ENCODE results near the gene CSRP3. TPM values are rescaled to one million over a fixed set of nuclear protein-coding genes. Genes with fewer than 3 reads are reported as not detected.

CSRP3 gene
- total RNA-seq, 4 donors from 2014 or later: 2.2 to 300 (median 89.5) TPM

DNA sequence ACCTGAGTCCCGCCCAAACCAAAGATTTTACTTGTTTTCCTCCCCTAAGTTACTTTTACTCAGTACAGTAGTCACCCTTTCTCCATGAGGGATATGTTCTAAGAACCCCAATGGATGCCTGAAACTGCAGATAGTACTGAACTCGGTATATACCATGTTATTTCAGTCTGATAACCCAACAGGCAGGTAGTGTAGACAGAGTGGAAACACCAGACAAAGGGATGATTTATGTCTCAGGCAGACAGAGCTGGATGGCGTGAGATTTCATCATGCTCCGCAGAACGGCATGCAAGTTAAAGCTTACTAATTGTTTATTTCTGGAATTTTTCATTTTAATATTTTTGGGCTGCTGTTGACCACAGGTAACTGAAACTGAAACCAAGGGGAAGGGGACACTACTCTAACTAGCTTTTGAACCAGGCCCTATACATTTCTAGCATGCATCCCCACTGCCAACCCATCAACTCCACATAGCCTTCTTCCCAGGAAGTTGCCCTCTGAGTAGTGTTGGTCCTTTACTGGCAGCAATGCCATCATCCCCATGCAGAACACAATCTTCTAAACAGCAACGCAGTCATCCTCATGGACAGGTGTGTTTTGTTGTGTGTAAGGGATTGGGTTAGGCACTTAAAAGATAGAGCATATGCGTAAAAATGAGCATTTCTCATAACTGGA is 27.7 kb downstream of the CSRP3 start:
- no peak for ATAC-seq
- in situ Hi-C loops (cut with MboI; ENCODE audit: low sequenced_read_pairs in 4 of 4) (no loop called here), intact Hi-C loops (cut with DNase I; ENCODE audit: low total_unique reads) (no loop called here)
- Histone ChIP-seq H3K4me1 (no peaks in the 10 kb centered on the region), H3K9me3 (no peaks in the 10 kb centered on the region), H3K36me3 (peaks cover 0 to 4% of the 10 kb centered on the region in 2 donors), H3K4me3 (no peak overlapping the region), H3K27ac (no peak overlapping the region), H3K27me3 (no peaks in the 10 kb centered on the region)
- TF ChIP-seq POLR2A (IDR thresholded peaks at IDR 0.05) (no peak), CTCF (IDR thresholded peaks at IDR 0.05 in 4 of 5, conservative IDR thresholded peaks at IDR 0.05 in 1 of 5) (no peak)
- no peak for DNase-seq

- in situ Hi-C loops (cut with MboI; ENCODE audit: low sequenced_read_pairs in 4 of 4): no loop called here
- H3K4me1 ChIP-seq: no peaks in the 10 kb centered on the region
Observed at GRCh38 chr11:19173004-19173689, 28.6 kb downstream of the CSRP3 start.

GRCh38 chr11:19168090-19168489 is 33.7 kb downstream of the CSRP3 start:
- in situ Hi-C loops (cut with MboI; ENCODE audit: low sequenced_read_pairs in 4 of 4): no loop called here
- no peaks in the 10 kb centered on the region for H3K9me3 ChIP-seq
- intact Hi-C loops (cut with DNase I; ENCODE audit: low total_unique reads): loop anchor here (10.0 kb wide), 1 partner anchor 93 kb away; no protein-coding TSS in a partner anchor
- no peaks in the 10 kb centered on the region for H3K4me1 ChIP-seq
- peak; percentile 53 to 80 for ATAC-seq
- H3K36me3 ChIP-seq: peaks cover 0 to 7% of the 10 kb centered on the region in 2 donors
- no peak for DNase-seq
- TF ChIP-seq POLR2A (IDR thresholded peaks at IDR 0.05) (no peak), CTCF (IDR thresholded peaks at IDR 0.05 in 4 of 5, conservative IDR thresholded peaks at IDR 0.05 in 1 of 5) (no peak)
- H3K4me3 ChIP-seq: no peak overlapping the region
- no peaks in the 10 kb centered on the region for H3K27me3 ChIP-seq
- H3K27ac ChIP-seq: no peak overlapping the region

More at GRCh38 chr11:19173004-19173689, 28.6 kb downstream of the CSRP3 start:
- ATAC-seq: no peak
- DNase-seq: no peak
- Histone ChIP-seq H3K36me3 (peaks cover 0 to 4% of the 10 kb centered on the region in 2 donors), H3K27ac (no peak overlapping the region), H3K9me3 (no peaks in the 10 kb centered on the region), H3K4me3 (no peak overlapping the region), H3K27me3 (no peaks in the 10 kb centered on the region)
- TF ChIP-seq CTCF (IDR thresholded peaks at IDR 0.05 in 4 of 5, conservative IDR thresholded peaks at IDR 0.05 in 1 of 5): no peak
- TF ChIP-seq POLR2A (IDR thresholded peaks at IDR 0.05): no peak
- intact Hi-C loops (cut with DNase I; ENCODE audit: low total_unique reads): no loop called here

DNA sequence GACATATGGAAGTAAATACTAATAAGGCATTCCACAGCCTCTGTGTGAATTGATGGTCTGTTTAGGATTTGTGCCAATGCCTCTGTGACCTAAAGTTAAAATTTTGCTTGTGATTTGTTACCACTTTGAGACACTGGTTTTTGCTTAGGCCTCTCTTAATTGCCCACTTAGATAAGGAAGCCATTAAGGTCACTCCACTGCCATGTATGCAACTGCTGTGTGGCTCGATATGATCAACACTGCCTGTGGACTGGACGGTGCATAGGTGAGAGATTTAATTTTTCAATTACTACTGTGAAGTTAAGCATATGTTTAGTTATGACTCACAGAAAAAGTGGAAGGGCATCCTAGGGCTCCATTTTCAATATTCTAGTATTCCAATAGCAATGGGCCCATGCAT is 36.9 kb downstream of the CSRP3 start:
- ATAC-seq (no peak), DNase-seq (no peak)
- no peak overlapping the region for H3K4me3 ChIP-seq
- H3K4me1 ChIP-seq: no peaks in the 10 kb centered on the region
- no peaks in the 10 kb centered on the region for H3K27me3 ChIP-seq
- H3K9me3 ChIP-seq: no peaks in the 10 kb centered on the region
- intact Hi-C loops (cut with DNase I; ENCODE audit: low total_unique reads): loop anchor here (5.0 to 10.0 kb wide), 2 partner anchors 90 to 387 kb away; no protein-coding TSS in a partner anchor
- no peak for TF ChIP-seq CTCF (IDR thresholded peaks at IDR 0.05 in 4 of 5, conservative IDR thresholded peaks at IDR 0.05 in 1 of 5)
- no peak for TF ChIP-seq POLR2A (IDR thresholded peaks at IDR 0.05)
- H3K27ac ChIP-seq: no peak overlapping the region
- peaks cover 0 to 7% of the 10 kb centered on the region in 2 donors for H3K36me3 ChIP-seq
- in situ Hi-C loops (cut with MboI; ENCODE audit: low sequenced_read_pairs in 4 of 4): no loop called here

Measured in gastrocnemius medialis (tissue), 4 donors.